CMK (cell line): ENCODE results near the gene RGS7.
"Not testable (repeated sequence)": the region's sequence is repeated elsewhere in the genome, so short reads cannot be mapped to it uniquely, and the experiment has no call there.

Source experiments
- DNase-seq: peaks from one replicate; pipeline ENCODE4 v3.0.0-alpha.2; 2010; ENCODE audit warnings: low read depth

The RGS7 gene

GRCh38 chr1:241271427-241271826 is 85.6 kb downstream of the RGS7 start:
- no peak for DNase-seq

DNA sequence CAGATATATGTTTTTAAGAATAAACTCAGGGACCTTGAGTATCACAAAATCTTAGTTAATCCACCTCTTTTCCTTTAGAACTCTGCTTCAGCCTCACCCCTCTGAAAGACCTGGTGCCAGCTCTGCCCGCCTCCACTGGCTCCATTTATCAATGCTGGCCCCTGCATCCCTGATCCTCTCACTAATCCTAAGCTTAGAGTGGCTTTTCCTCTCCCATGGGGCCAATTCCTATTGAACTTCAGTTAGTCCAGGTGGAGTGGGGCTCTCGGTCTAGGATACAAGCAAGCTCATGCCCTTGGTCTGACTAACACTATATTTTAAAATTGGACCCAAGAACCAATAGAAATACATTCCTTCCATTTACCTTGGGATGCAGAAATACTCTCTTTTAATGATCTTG is 87.0 kb downstream of the RGS7 start:
- no peak for DNase-seq

DNA sequence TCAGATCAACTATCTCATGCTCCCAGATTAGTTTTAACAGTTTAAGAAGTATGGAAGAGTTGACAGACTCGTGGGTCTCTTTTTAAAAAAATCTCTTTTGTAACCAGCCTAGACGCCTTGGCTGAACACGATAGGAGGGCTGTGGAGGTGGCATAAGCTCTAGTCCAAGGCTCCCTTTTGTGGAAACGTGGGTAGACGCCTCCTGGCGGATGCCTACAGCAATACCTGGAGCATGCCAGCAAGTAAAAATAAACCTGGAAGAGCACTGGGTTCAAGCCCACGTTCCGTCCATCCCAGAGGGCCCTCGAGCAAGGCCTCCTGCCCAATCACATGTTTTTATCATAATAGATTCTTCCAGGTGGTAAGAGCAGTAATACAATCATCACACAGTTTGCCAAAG is 87.9 kb downstream of the RGS7 start:
- DNase-seq, result no peak

GRCh38 chr1:241266121-241266520 is 90.9 kb downstream of the RGS7 start:
- no peak for DNase-seq

GRCh38 chr1:241265428-241265827 is 91.6 kb downstream of the RGS7 start:
- DNase-seq, result no peak

DNA sequence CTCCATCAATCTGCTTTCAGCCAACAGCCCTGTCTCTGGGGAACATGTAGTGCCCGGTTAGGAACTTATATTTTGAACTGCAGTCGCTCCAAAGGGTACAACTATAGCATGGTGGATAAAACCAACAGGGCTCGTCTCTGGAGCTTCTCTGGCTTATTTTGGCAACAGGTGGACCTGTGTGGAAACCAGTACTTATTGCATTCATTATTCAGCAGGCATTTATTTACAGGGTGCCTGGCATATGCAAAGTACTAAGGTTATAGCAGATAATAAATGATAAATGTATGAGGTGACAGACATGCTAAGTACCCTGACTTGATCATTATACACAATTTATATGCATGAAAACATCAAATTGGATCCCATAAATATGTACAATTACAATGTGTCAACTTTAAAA is 93.7 kb downstream of the RGS7 start:
- DNase-seq, result no peak

- no peak for DNase-seq
These were observed 103.5 kb downstream of the RGS7 start for GRCh38 chr1:241253471-241253870.

DNA sequence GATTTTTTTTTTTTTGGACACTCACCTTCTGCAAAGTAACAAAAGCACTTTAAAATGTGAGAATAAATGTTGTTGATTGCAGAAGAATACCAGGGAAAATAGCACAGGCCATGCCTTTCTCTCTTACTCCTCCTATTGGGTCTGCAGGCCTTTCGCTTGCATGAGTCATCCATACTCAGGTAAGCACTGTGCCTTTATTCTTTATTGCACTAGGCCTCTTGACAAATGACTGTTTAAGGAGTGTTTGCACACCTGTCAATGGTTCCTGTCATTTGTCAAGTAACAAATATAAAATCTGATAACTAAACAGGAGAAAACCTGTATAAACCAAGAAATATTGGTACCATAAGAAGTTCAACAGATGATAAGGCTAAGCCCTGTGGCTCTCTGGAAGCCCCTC is 106.5 kb downstream of the RGS7 start:
- no peak for DNase-seq

- DNase-seq, result no peak
These were observed 116.9 kb downstream of the RGS7 start for GRCh38 chr1:241240069-241240468.

DNA sequence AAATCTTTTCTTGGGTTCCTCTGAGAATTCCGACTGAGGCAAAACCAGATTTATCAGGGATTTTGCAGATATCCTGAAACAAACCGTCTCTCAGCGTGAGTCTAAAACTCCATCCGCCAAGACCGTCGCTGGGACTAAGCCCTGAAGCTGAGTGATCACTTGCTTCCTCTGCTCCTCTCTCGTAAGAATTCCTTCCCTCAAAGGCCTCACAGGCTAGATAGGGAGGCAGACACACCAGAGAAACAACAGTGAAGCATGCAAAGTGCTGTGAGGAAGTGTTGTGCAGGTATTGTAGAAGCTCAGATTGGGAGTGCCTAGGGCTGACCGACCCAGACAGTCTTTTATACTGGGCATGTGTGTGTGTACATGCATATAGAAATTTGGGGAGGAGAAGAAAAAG is 119.1 kb downstream of the RGS7 start:
- no peak for DNase-seq

- no peak for DNase-seq
These were observed 121.6 kb downstream of the RGS7 start for GRCh38 chr1:241235256-241235897.

GRCh38 chr1:241229711-241230110 is 127.3 kb downstream of the RGS7 start:
- no peak for DNase-seq

GRCh38 chr1:241229216-241229615 is 127.8 kb downstream of the RGS7 start:
- no peak for DNase-seq

DNA sequence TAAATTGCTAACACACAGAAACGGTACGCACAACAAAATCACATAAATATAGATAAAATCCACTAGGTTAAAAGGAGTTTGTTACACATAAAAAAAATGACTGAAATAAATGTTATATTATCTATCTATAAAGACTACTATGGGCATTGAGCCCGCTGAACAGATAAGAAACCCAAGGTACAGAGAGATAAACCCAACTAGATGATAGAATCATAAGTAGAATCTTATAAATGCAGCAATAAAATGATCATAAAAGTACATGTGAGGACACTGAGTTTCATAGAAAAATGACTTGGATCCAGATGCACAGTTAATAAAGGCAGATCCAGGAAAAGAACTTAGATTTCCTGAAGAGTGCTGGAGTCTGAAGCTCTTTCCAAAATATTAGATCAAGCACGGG is 128.7 kb downstream of the RGS7 start:
- no peak for DNase-seq

GRCh38 chr1:241225741-241226140 is 131.3 kb downstream of the RGS7 start:
- DNase-seq, result no peak

DNA sequence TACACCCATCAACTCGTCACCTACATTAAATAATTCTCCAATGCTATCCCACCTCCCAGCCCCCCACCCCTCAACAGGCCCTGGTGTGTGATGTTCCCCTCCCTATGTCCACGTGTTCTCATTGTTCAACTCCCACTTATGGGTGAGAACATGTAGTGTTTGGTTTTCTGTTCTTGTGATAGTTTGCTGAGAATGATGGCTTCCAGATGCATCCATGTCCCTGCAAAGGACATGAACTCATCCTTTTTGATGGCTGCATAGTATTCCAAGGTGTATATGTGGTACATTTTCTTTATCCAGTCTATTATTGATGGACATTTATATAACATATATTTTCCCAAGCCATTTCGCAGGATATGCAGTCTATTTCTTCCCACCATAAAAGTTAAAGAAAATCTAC is 132.8 kb downstream of the RGS7 start:
- not testable (repeated sequence) for DNase-seq

- DNase-seq, result not testable (repeated sequence)
These were observed 134.2 kb downstream of the RGS7 start for GRCh38 chr1:241222813-241223212.

- no peak for DNase-seq
These were observed 135.7 kb downstream of the RGS7 start for GRCh38 chr1:241221319-241221718.

DNA sequence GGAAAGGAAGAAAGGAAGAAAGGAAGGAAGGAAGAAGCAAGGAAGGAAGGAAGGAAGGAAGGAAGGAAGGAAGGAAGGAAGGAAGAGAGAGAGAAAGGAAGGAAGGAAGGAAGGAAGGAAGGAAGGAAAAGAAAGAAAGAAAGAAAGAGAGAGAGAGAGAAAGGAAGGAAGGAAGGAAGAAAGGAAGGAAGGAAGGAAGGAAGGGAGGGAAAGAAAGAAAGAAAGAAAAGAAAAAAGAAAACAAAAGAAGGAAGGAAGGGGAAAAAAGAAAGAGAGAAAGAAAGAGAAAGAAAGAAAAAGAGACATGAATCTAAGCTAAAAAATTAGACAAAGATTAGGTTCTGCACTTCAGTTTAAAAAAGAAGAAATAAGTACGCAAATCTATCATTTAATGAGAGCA is 136.1 kb downstream of the RGS7 start:
- not testable (repeated sequence) for DNase-seq

- DNase-seq, result no peak
These were observed 137.6 kb downstream of the RGS7 start for GRCh38 chr1:241219449-241219848.

DNA sequence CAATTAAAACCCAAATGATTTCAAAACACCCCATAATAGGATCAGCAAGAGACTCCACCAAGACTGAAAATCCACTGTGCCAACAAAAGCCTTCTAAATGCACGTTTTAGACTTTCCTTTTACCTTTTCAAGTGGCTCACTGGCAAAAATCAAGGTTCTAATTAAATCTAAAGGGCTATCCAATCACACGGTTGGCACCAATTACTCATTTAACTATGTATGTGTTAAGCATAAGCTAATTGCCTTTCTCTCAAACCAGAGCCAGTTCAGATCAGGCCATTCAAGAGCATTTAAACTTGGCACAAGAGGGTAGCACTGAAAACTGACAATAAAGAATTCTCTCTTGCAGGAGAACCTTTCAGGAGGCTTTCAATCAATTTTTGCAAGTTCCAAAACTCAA is 139.5 kb downstream of the RGS7 start:
- DNase-seq, result no peak

GRCh38 chr1:241215683-241216082 is 141.3 kb downstream of the RGS7 start:
- DNase-seq, result no peak

GRCh38 chr1:241215203-241215602 is 141.8 kb downstream of the RGS7 start:
- no peak for DNase-seq

- no peak for DNase-seq
These were observed 143.9 kb downstream of the RGS7 start for GRCh38 chr1:241213139-241213538.

DNA sequence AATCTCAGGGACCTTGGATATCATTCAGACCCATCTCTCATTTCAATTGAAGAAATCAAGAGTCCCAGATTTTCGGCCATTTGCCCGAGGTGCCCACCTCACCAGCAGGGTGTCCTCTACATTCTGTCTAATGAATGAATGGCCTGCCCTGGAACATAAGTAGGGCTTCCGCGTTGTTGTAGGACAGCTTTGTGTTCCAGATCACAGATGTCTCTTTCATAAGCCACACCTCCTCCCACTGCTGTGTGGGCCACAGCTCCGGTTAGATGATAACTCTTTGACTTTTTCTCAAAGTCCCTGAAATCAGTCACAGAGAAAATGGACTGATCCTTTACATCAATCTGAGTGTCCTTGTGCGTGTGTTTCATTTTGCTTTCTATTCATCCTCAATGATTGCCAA is 144.4 kb downstream of the RGS7 start:
- DNase-seq, result no peak
